Kidney (tissue), 14 donors: ENCODE measurements around the gene SMTN. TPM values are rescaled to one million over a fixed set of nuclear protein-coding genes. Genes with fewer than 3 reads are reported as not detected.

ENCODE experiments used
- DNase-seq, 5 donors: peaks; one replicate each; pipeline ENCODE4 v3.0.0-alpha.2; 2013 to 2020
- FAIRE-seq: peaks from 2 replicates; lab custom pipeline; 2012; peaks lifted over from hg19 to GRCh38; lab: Jason Lieb, UNC
- H3K27ac ChIP-seq, 2 donors: one replicate each; pipeline ENCODE4 v1.7.0; 2013; ENCODE audit warnings: low read depth in 2 of 2, low read length in 2 of 2, inconsistent platforms in 1 of 2
- H3K27me3 ChIP-seq: one replicate; pipeline ENCODE4 v1.7.1; 2013; ENCODE audit warnings: low read length, inconsistent platforms; ENCODE audit not compliant: control insufficient read depth, insufficient read depth
- H3K36me3 ChIP-seq, 3 donors: one replicate each; pipeline versions ENCODE4 v1.7.0 to v1.7.1; 2013; ENCODE audit warnings: low read length in 3 of 3, control low read depth in 1 of 3, inconsistent platforms in 1 of 3; ENCODE audit not compliant: insufficient read depth in 3 of 3, control insufficient read depth in 2 of 3
- H3K4me1 ChIP-seq, 3 donors: one replicate each; pipeline versions ENCODE4 v1.7.0 to v1.7.1; 2013; ENCODE audit warnings: low read length in 3 of 3, inconsistent platforms in 1 of 3, low read depth in 1 of 3; ENCODE audit not compliant: control insufficient read depth in 2 of 3, insufficient read depth in 2 of 3
- H3K4me3 ChIP-seq, 3 donors: one replicate each; pipeline versions ENCODE4 v1.7.0 to v1.8.1; 2013; ENCODE audit warnings: low read length in 3 of 3, control low read depth in 1 of 3, inconsistent platforms in 1 of 3
- H3K9ac ChIP-seq, 3 donors: one replicate each; pipeline versions ENCODE4 v1.7.0 to v1.7.1; 2013; ENCODE audit warnings: low read length in 3 of 3, control low read depth in 1 of 3, inconsistent platforms in 1 of 3
- H3K9me3 ChIP-seq, 3 donors: one replicate each; pipeline versions ENCODE4 v1.7.0 to v1.7.1; 2013; ENCODE audit warnings: low read length in 3 of 3, control low read depth in 1 of 3, inconsistent platforms in 1 of 3; ENCODE audit not compliant: control insufficient read depth in 2 of 3, insufficient read depth in 1 of 3
- CTCF ChIP-seq: IDR thresholded peaks from 3 replicates; pipeline ENCODE4 v1.5.1; 2012; ENCODE audit warnings: mild to moderate bottlenecking, moderate library complexity, borderline replicate concordance; ENCODE audit not compliant: insufficient read depth; ENCODE audit errors: extremely low read depth
- intact Hi-C: fragments of 100-400 bp; cut with DNase I; formaldehyde crosslinking; loops from one replicate; pipeline ENCODE4 v1.11.1; 2022
- polyA plus RNA-seq: library from polyadenylated mRNA; stranded (reverse); fragments of 350-450 nt; fragmentation: Illumina TruSeq; extraction: RNeasy Lipid Tissue Mini Kit (QIAGEN cat#74804); gene quantifications from one replicate; pipeline ENCODE4 v1.2.3, GENCODE V29; 2014; ENCODE audit warnings: low read depth, low replicate concordance; ENCODE audit not compliant: insufficient read depth
- total RNA-seq: library from RNA; stranded (reverse); fragmentation: NEBNext Ultra II Directional; extraction: Animal tissue kit (Norgen Biotek cat#: 25700); gene quantifications from one replicate; pipeline ENCODE4 v1.2.1, GENCODE V29; 2021
- donor health status: control.
- donor health status: control.
- donor health status: control.
- donor health status: control.
- donor health status: control.
- donor health status: DM: yes; HTN: yes; CAD: no.
- donor health status: Normal renal cell carcinoma (clear cell type).

Gene SMTN
- total and polyA plus RNA-seq, 2 donors from 2014 or later: 64.4 to 67.7 TPM

DNA sequence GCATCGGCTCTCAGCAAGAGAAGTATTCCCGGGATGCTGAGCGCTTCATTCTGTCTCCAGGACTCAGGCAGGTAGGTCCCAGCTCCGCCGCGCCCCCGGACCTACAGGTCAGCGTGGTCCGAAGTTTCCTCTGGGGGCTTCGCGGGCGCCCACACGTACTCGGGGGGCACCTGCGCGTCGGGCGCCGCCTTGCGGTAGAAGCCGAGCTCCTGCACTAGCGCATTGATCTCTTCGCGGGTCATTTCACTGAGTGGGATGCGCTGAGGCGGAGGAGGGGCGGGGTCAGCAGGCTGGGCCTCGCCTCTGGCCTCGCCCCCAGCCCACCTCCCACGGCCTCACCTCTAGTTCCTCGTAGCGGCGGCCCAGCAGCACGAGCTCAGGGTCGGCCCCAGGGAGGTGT, 23.8 kb downstream of the SMTN start:
- Histone ChIP-seq H3K4me3 (no peak overlapping the region), H3K9ac (no peak overlapping the region), H3K4me1 (peaks cover 0 to 15% (median 0%) of the 10 kb centered on the region in 3 donors), H3K27ac (no peak overlapping the region), H3K9me3 (no peaks in the 10 kb centered on the region), H3K36me3 (peaks cover 0 to 12% (median 6%) of the 10 kb centered on the region in 3 donors), H3K27me3 (no peaks in the 10 kb centered on the region)
- FAIRE-seq (no peak), DNase-seq (peak in 4 of 5 donors; percentile 70 to 81 (median 72))
- no peak for TF ChIP-seq CTCF
- intact Hi-C loops: no loop called here

DNA sequence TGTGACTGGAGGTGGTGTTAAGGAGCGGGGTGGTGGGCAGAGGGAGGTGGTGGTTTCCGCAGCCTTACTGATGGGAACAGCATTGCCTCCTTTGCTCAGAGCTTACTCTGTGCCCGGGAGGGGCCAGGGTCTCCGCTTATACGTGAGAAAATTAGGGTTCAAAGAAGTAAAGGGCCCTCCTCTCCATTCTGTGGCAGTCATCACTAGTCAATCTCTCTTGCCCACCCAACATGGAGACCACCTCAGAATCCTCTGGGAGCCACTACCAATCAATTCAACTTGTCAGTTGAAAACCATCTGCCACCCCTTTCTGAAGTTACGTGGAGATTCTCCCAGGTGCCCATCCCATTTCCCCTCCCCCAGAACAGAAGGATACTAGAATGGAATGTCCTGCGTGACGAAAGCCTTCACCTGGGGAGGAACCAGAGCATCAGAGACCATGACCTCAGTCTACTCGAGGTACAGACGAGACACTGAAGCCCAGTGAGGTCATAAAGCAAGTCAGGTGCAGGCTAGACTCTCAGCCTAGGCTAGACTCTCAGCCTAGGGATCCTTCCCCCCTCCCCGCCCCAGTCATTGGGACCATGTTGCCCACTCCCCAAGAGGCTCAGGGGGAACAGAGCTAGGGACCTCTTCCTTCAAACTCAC, 24.3 kb downstream of the SMTN start:
- no peak for FAIRE-seq
- TF ChIP-seq CTCF: no peak
- H3K9ac ChIP-seq: peak overlapping the region in 1 of 3 donors; percentile 94
- H3K4me3 ChIP-seq: peak overlapping the region in 1 of 3 donors; percentile 81
- H3K36me3 ChIP-seq: peaks cover 0 to 7% (median 6%) of the 10 kb centered on the region in 3 donors
- intact Hi-C loops: no loop called here
- H3K27me3 ChIP-seq: no peaks in the 10 kb centered on the region
- no peak for DNase-seq
- H3K9me3 ChIP-seq: no peaks in the 10 kb centered on the region
- peak overlapping the region in 1 of 2 donors; percentile 92 for H3K27ac ChIP-seq
- peaks cover 0 to 15% (median 0%) of the 10 kb centered on the region in 3 donors for H3K4me1 ChIP-seq

- Histone ChIP-seq H3K9me3 (no peaks in the 10 kb centered on the region), H3K9ac (peak overlapping the region in 2 of 3 donors; percentile 45 to 94), H3K4me1 (peaks cover 0 to 15% (median 0%) of the 10 kb centered on the region in 3 donors), H3K36me3 (peaks cover 0 to 6% (median 2%) of the 10 kb centered on the region in 3 donors), H3K4me3 (peak overlapping the region in 2 of 3 donors; percentile 22 to 81), H3K27ac (peak overlapping the region; percentile 92), H3K27me3 (no peaks in the 10 kb centered on the region)
- intact Hi-C loops: no loop called here
- DNase-seq: peak in 3 of 5 donors; percentile 8 to 58 (median 36)
- no peak for FAIRE-seq
- TF ChIP-seq CTCF: no peak
These were observed 25.0 kb downstream of the SMTN start for GRCh38 chr22:31106001-31106571.
